ENCODE results near the gene SGMS1. TPM values are rescaled to one million over a fixed set of nuclear protein-coding genes. Genes with fewer than 3 reads are reported as not detected.

The SGMS1 gene
- total and polyA plus RNA-seq, 2 donors from 2014 or later: 13.6 to 100 TPM

- no peaks in the 10 kb centered on the region for H3K27me3 ChIP-seq (ENCODE audit: control insufficient read depth, insufficient read depth, low read length)
- H3K36me3 ChIP-seq (ENCODE audit: control insufficient read depth in 2 of 3, insufficient read depth in 3 of 3, low read length in 3 of 3): no peaks in the 10 kb centered on the region
- no peak for DNase-seq
- intact Hi-C loops (cut with DNase I): no loop called here
- TF ChIP-seq CTCF (IDR thresholded peaks at IDR 0.05; ENCODE audit: borderline replicate concordance, extremely low read depth, insufficient read depth): no peak
- FAIRE-seq: no peak
- no peak overlapping the region for H3K9ac ChIP-seq (ENCODE audit: low read length in 3 of 3)
- no peak overlapping the region for H3K4me3 ChIP-seq (ENCODE audit: low read length in 3 of 3)
- H3K4me1 ChIP-seq (ENCODE audit: control insufficient read depth in 2 of 3, insufficient read depth in 2 of 3, low read depth in 1 of 3, low read length in 3 of 3): no peaks in the 10 kb centered on the region
- H3K27ac ChIP-seq (ENCODE audit: low read depth in 2 of 2, low read length in 2 of 2): no peak overlapping the region
- no peaks in the 10 kb centered on the region for H3K9me3 ChIP-seq (ENCODE audit: control insufficient read depth in 2 of 3, insufficient read depth in 1 of 3, low read length in 3 of 3)
Observed at GRCh38 chr10:50316695-50317648, 306.8 kb downstream of the SGMS1 start.

GRCh38 chr10:50316174-50316573 is 307.6 kb downstream of the SGMS1 start:
- H3K9ac ChIP-seq (ENCODE audit: low read length in 3 of 3): no peak overlapping the region
- H3K9me3 ChIP-seq (ENCODE audit: control insufficient read depth in 2 of 3, insufficient read depth in 1 of 3, low read length in 3 of 3): no peaks in the 10 kb centered on the region
- no peak overlapping the region for H3K27ac ChIP-seq (ENCODE audit: low read depth in 2 of 2, low read length in 2 of 2)
- intact Hi-C loops (cut with DNase I): no loop called here
- no peaks in the 10 kb centered on the region for H3K27me3 ChIP-seq (ENCODE audit: control insufficient read depth, insufficient read depth, low read length)
- peaks cover 0 to under 1% (median under 1%) of the 10 kb centered on the region in 3 donors for H3K36me3 ChIP-seq (ENCODE audit: control insufficient read depth in 2 of 3, insufficient read depth in 3 of 3, low read length in 3 of 3)
- TF ChIP-seq CTCF (IDR thresholded peaks at IDR 0.05; ENCODE audit: borderline replicate concordance, extremely low read depth, insufficient read depth): no peak
- no peak overlapping the region for H3K4me3 ChIP-seq (ENCODE audit: low read length in 3 of 3)
- H3K4me1 ChIP-seq (ENCODE audit: control insufficient read depth in 2 of 3, insufficient read depth in 2 of 3, low read depth in 1 of 3, low read length in 3 of 3): no peaks in the 10 kb centered on the region
- peak in 1 of 5 donors; percentile 15 for DNase-seq
- no peak for FAIRE-seq

- H3K27me3 ChIP-seq (ENCODE audit: control insufficient read depth, insufficient read depth, low read length): no peaks in the 10 kb centered on the region
- no peak overlapping the region for H3K4me3 ChIP-seq (ENCODE audit: low read length in 3 of 3)
- intact Hi-C loops (cut with DNase I): no loop called here
- no peak overlapping the region for H3K27ac ChIP-seq (ENCODE audit: low read depth in 2 of 2, low read length in 2 of 2)
- FAIRE-seq (no peak), DNase-seq (no peak)
- H3K9ac ChIP-seq (ENCODE audit: low read length in 3 of 3): no peak overlapping the region
- H3K4me1 ChIP-seq (ENCODE audit: control insufficient read depth in 2 of 3, insufficient read depth in 2 of 3, low read depth in 1 of 3, low read length in 3 of 3): no peaks in the 10 kb centered on the region
- no peaks in the 10 kb centered on the region for H3K9me3 ChIP-seq (ENCODE audit: control insufficient read depth in 2 of 3, insufficient read depth in 1 of 3, low read length in 3 of 3)
- peaks cover 4 to 7% (median 6%) of the 10 kb centered on the region in 3 donors for H3K36me3 ChIP-seq (ENCODE audit: control insufficient read depth in 2 of 3, insufficient read depth in 3 of 3, low read length in 3 of 3)
- no peak for TF ChIP-seq CTCF (IDR thresholded peaks at IDR 0.05; ENCODE audit: borderline replicate concordance, extremely low read depth, insufficient read depth)
Observed at GRCh38 chr10:50315424-50315823, 308.3 kb downstream of the SGMS1 start.
